Mammary epithelial cell (primary cell): ENCODE results near the gene B3GNT8.

ENCODE experiments used
- EZH2 ChIP-seq: IDR thresholded peaks from 2 replicates; pipeline ENCODE4 v1.6.1; 2012; ENCODE audit warnings: low read length, inconsistent platforms, borderline replicate concordance
- TF ChIP-seq, protein P1 (sequence below), 2 donors: IDR thresholded peaks in 1 of 2; conservative IDR thresholded peaks in 1 of 2; 2 replicates each; pipeline ENCODE4 v1.5.1; 2011 to 2012; ENCODE audit warnings: inconsistent platforms in 2 of 2, low read length in 2 of 2, mild to moderate bottlenecking in 2 of 2, control low read depth in 1 of 2, low read depth in 1 of 2; ENCODE audit not compliant: insufficient read depth in 1 of 2; ENCODE audit errors: extremely low read depth in 1 of 2

DNA sequence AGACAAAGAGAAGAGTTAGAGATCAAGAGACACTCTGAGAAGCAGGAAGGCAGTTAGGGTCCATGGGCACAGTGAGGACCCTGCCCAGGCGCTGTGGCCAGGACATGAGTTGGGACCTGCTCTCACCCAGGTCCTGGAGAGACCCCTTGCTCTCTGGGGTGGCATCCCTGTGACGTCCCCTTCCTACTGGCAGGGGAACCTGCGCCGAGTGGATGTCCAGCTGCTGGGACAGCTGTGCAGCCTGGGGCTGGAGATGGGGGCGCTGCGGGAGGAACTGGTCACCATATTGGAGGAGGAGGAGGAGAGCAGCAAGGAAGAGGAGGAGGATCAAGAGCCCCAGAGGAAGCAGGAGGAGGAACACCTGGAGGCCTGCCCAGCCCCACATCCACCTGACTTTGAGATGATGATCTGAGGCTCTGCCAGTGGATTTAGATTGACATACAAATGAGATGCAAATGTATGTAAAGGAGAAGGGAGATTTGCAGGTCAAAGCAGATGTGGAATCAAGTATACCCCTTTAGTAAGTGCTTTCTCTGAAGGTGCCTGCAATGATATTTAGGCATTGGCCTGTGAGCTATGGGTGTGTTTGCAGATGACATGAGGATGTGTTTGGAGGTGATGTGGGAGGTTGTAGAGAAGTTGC lies 16.8 kb upstream of the B3GNT8 start:
- TF ChIP-seq, protein P1, sequence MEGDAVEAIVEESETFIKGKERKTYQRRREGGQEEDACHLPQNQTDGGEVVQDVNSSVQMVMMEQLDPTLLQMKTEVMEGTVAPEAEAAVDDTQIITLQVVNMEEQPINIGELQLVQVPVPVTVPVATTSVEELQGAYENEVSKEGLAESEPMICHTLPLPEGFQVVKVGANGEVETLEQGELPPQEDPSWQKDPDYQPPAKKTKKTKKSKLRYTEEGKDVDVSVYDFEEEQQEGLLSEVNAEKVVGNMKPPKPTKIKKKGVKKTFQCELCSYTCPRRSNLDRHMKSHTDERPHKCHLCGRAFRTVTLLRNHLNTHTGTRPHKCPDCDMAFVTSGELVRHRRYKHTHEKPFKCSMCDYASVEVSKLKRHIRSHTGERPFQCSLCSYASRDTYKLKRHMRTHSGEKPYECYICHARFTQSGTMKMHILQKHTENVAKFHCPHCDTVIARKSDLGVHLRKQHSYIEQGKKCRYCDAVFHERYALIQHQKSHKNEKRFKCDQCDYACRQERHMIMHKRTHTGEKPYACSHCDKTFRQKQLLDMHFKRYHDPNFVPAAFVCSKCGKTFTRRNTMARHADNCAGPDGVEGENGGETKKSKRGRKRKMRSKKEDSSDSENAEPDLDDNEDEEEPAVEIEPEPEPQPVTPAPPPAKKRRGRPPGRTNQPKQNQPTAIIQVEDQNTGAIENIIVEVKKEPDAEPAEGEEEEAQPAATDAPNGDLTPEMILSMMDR (conservative IDR thresholded peaks at IDR 0.05 in 1 of 2, IDR thresholded peaks at IDR 0.05 in 1 of 2; ENCODE audit: extremely low read depth in 1 of 2, insufficient read depth in 1 of 2, low read depth in 1 of 2, low read length in 2 of 2) = no peak
- no peak for TF ChIP-seq EZH2
